Vagina (tissue), 2 donors: ENCODE results near the gene SLCO6A1.

Experiments
- CTCF ChIP-seq, 3 experiments: fragments of 450-650 bp in 2 of 3; fragments of 200-600 bp in 1 of 3; sonication (generic) in 1 of 3; IDR thresholded peaks; one replicate each; pipeline ENCODE4 v1.5.1; 2017 to 2019; ENCODE audit warnings: antibody characterized with exemption in 3 of 3, mild to moderate bottlenecking in 2 of 3, moderate library complexity in 2 of 3
- POLR2A ChIP-seq, 2 donors: fragments of 450-650 bp; IDR thresholded peaks; one replicate each; pipeline ENCODE4 v1.6.1; 2017; ENCODE audit warnings: antibody characterized with exemption in 2 of 2, mild to moderate bottlenecking in 2 of 2, moderate library complexity in 2 of 2

DNA sequence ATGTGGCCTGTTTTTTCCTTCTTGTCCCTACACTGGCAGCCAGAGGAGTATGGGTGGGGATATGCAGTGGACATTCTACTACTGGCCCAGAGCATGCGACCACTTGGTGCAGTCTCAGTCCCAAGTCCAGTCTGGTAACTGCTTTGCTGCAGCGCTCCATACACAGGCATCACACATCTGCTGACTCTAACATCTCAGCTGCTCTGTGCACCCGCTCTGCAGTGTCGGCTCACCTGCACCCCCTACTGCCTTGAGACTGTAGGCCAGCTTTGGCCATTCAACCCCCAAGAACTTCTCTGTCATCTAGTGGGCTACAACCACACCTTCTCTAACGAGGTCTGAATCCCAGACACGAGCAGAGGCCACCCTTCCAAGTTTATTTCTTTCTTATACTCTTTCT is 46.4 kb upstream of the SLCO6A1 start:
- no peak for TF ChIP-seq CTCF (IDR thresholded peaks at IDR 0.05)
- TF ChIP-seq POLR2A (IDR thresholded peaks at IDR 0.05): no peak
